ENCODE measurements around the gene RPL19. TPM values are rescaled to one million over a fixed set of nuclear protein-coding genes. Genes with fewer than 3 reads are reported as not detected.

RPL19 gene
- total RNA-seq, 2 experiments from 2014 or later = 3,132 to 4,395 TPM

DNA sequence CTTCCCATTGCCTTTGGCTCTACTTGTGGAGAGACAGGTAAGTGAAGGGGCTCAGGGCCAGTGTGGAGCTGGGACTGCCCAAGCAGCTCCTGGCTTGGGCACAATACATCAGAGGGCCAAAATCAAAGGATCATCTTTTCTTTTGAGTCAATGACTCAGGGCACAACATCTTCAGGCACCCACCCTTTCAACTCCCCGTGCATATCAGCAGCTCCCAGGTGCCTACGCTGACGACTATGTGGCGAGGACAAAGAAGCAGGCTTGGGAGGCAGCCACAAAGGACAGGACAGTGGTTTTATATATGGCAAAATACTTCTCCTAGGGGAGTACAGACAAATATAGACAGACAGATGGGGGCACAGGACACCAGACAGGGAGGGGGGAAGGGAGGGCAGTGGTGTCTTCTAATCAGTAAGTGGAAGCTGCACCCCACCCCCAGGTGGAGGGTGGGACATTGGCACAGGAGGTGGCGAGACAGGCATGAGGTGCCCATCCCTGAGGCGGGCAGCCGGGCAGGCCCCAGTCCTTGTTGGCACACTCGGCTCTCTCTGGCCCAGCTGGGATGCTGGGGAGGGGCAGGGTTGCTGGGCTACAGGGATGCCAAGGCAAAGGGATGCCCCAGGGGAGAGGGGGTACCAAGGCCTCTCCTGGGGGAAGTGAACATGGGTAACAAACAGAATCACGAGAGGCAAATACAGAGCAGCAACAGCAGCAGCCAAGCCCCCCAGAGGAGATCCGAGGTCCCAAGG is 26.4 kb upstream of the RPL19 start:
- Histone ChIP-seq H3K4me3 (ENCODE audit: low read depth, low read length, poor library complexity, severe bottlenecking) (peak overlapping the region; percentile 9), H3K79me2 (ENCODE audit: insufficient read depth, low read depth, low read length) (no peaks in the 10 kb centered on the region), H3K4me1 (ENCODE audit: insufficient read depth, low read length, poor library complexity, severe bottlenecking) (peaks cover 63% of the 10 kb centered on the region), H3K4me2 (ENCODE audit: low read length) (peak overlapping the region; percentile 62), H3K27ac (ENCODE audit: low read depth, low read length, poor library complexity, severe bottlenecking) (peak overlapping the region; percentile 89), H3K9me2 (ENCODE audit: insufficient read depth, low read length) (no peaks in the 10 kb centered on the region), H3K36me3 (ENCODE audit: insufficient read depth, low read length) (peaks cover 41% of the 10 kb centered on the region), H2AFZ (ENCODE audit: low read length) (no peak overlapping the region), H3K9me3 (ENCODE audit: low read length) (peaks cover 3% of the 10 kb centered on the region; the same call in 1 of the 2 replicates), H4K20me1 (ENCODE audit: insufficient read depth, low read length) (no peaks in the 10 kb centered on the region)
- no TSS peak for BruUV-seq (replicated peaks)
- no peak for DNase-seq (ENCODE audit: low spot score)
- POLR2A ChIA-PET = interaction anchor here (0.6 to 1.3 kb wide), 4 partner anchors 9 to 208 kb away, joined by 3 to 5 read pairs (median 4); no protein-coding TSS in a partner anchor
- intact Hi-C loops (cut with micrococcal nuclease; ENCODE audit: unreplicated experiment) = loop anchor here (2.0 kb wide), 2 partner anchors 21 to 23 kb away; partner anchors contain the start of gene CACNB1
- TF ChIP-seq EZH2phosphoT487 (IDR thresholded peaks at IDR 0.05; ENCODE audit: borderline replicate concordance, low read depth, low read length) = no peak
- TF ChIP-seq, protein P1, sequence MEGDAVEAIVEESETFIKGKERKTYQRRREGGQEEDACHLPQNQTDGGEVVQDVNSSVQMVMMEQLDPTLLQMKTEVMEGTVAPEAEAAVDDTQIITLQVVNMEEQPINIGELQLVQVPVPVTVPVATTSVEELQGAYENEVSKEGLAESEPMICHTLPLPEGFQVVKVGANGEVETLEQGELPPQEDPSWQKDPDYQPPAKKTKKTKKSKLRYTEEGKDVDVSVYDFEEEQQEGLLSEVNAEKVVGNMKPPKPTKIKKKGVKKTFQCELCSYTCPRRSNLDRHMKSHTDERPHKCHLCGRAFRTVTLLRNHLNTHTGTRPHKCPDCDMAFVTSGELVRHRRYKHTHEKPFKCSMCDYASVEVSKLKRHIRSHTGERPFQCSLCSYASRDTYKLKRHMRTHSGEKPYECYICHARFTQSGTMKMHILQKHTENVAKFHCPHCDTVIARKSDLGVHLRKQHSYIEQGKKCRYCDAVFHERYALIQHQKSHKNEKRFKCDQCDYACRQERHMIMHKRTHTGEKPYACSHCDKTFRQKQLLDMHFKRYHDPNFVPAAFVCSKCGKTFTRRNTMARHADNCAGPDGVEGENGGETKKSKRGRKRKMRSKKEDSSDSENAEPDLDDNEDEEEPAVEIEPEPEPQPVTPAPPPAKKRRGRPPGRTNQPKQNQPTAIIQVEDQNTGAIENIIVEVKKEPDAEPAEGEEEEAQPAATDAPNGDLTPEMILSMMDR (conservative IDR thresholded peaks at IDR 0.05; ENCODE audit: low read length) = no peak
- CTCF ChIA-PET (ENCODE audit: unreplicated experiment) = interaction anchor here (0.6 to 3.3 kb wide), 6 partner anchors 9 to 303 kb away, joined by 4 to 22 read pairs (median 4); no protein-coding TSS in a partner anchor

DNA sequence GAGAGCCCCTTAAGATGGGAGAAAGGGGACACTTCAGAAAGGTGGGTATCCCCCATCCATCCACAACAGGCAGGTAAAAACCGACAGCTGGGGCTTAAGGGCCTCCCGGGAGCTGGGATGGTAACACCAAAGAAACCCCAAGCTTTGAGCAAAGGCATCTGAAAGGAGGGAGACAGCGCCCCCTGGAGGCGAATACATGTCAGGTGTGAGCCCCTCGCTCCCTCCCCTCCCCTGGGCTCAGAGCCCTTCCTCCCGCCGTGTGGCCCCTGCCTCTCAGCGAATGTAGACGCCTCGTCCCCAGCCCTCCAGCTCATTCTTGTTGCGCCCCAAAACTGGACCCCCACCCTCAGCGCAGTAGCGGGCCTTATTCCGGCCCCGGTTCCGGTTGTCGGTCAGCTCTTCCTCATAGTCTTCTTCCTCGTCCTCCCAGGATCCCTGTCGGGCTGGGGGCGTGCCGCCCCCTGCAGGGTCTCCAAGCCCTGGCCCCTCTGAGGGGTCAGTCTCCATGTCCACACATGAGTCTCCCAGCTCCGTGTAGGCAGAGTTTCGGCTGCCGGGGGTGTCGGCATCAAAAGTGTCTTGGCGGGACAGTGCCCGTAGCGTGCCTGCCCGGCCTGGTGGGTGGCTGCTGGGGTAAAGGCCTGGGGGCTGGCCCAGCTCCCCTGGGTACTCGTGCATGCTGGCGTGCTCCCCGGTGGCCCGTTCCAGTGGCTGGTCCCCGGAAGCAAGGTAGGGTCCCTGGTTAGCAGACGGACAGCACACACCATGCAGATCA is 25.0 kb upstream of the RPL19 start:
- H3K9me2 ChIP-seq (ENCODE audit: insufficient read depth, low read length) = no peaks in the 10 kb centered on the region
- no peak overlapping the region for H2AFZ ChIP-seq (ENCODE audit: low read length)
- peak; percentile 91 for DNase-seq (ENCODE audit: low spot score)
- POLR2A ChIA-PET = interaction anchor here (0.6 to 1.8 kb wide), 3 partner anchors 9 to 21 kb away, joined by 3 to 6 read pairs (median 6); no protein-coding TSS in a partner anchor
- peaks cover 50% of the 10 kb centered on the region for H3K36me3 ChIP-seq (ENCODE audit: insufficient read depth, low read length)
- no TSS peak for BruUV-seq (replicated peaks)
- no peak for TF ChIP-seq EZH2phosphoT487 (IDR thresholded peaks at IDR 0.05; ENCODE audit: borderline replicate concordance, low read depth, low read length)
- TF ChIP-seq, protein P1 (conservative IDR thresholded peaks at IDR 0.05; ENCODE audit: low read length) = peak; percentile 94
- CTCF ChIA-PET (ENCODE audit: unreplicated experiment) = interaction anchor here (0.7 to 3.3 kb wide), 6 partner anchors 9 to 447 kb away, joined by 3 to 22 read pairs (median 4); partner anchors contain the start of genes ARL5C and RPL19
- intact Hi-C loops (cut with micrococcal nuclease; ENCODE audit: unreplicated experiment) = loop anchor here (2.0 kb wide), 1 partner anchor 22 kb away; no protein-coding TSS in a partner anchor
- no peaks in the 10 kb centered on the region for H3K79me2 ChIP-seq (ENCODE audit: insufficient read depth, low read depth, low read length)
- H3K4me2 ChIP-seq (ENCODE audit: low read length) = peak overlapping the region; percentile 18; the same call in 1 of the 2 replicates
- peak overlapping the region; percentile 89 for H3K27ac ChIP-seq (ENCODE audit: low read depth, low read length, poor library complexity, severe bottlenecking)
- no peaks in the 10 kb centered on the region for H4K20me1 ChIP-seq (ENCODE audit: insufficient read depth, low read length)
- H3K4me3 ChIP-seq (ENCODE audit: low read depth, low read length, poor library complexity, severe bottlenecking) = no peak overlapping the region
- no peaks in the 10 kb centered on the region for H3K9me3 ChIP-seq (ENCODE audit: low read length)
- H3K4me1 ChIP-seq (ENCODE audit: insufficient read depth, low read length, poor library complexity, severe bottlenecking) = peaks cover 52% of the 10 kb centered on the region
